Kidney (tissue), 14 donors: Measurements from ENCODE around the gene TSSK6. TPM values are rescaled to one million over a fixed set of nuclear protein-coding genes. Genes with fewer than 3 reads are reported as not detected.
A peak's percentile ranks its signal among the peaks of the same experiment; 100 is the strongest.

Experiments used
- DNase-seq, 5 donors: peaks; one replicate each; pipeline ENCODE4 v3.0.0-alpha.2; 2013 to 2020
- FAIRE-seq: peaks from 2 replicates; lab custom pipeline; 2012; peaks lifted over from hg19 to GRCh38; lab: Jason Lieb, UNC
- H3K27ac ChIP-seq, 2 donors: one replicate each; pipeline ENCODE4 v1.7.0; 2013; ENCODE audit warnings: low read depth in 2 of 2, low read length in 2 of 2, inconsistent platforms in 1 of 2
- H3K27me3 ChIP-seq: one replicate; pipeline ENCODE4 v1.7.1; 2013; ENCODE audit warnings: low read length, inconsistent platforms; ENCODE audit not compliant: control insufficient read depth, insufficient read depth
- H3K36me3 ChIP-seq, 3 donors: one replicate each; pipeline versions ENCODE4 v1.7.0 to v1.7.1; 2013; ENCODE audit warnings: low read length in 3 of 3, control low read depth in 1 of 3, inconsistent platforms in 1 of 3; ENCODE audit not compliant: insufficient read depth in 3 of 3, control insufficient read depth in 2 of 3
- H3K4me1 ChIP-seq, 3 donors: one replicate each; pipeline versions ENCODE4 v1.7.0 to v1.7.1; 2013; ENCODE audit warnings: low read length in 3 of 3, inconsistent platforms in 1 of 3, low read depth in 1 of 3; ENCODE audit not compliant: control insufficient read depth in 2 of 3, insufficient read depth in 2 of 3
- H3K4me3 ChIP-seq, 3 donors: one replicate each; pipeline versions ENCODE4 v1.7.0 to v1.8.1; 2013; ENCODE audit warnings: low read length in 3 of 3, control low read depth in 1 of 3, inconsistent platforms in 1 of 3
- H3K9ac ChIP-seq, 3 donors: one replicate each; pipeline versions ENCODE4 v1.7.0 to v1.7.1; 2013; ENCODE audit warnings: low read length in 3 of 3, control low read depth in 1 of 3, inconsistent platforms in 1 of 3
- H3K9me3 ChIP-seq, 3 donors: one replicate each; pipeline versions ENCODE4 v1.7.0 to v1.7.1; 2013; ENCODE audit warnings: low read length in 3 of 3, control low read depth in 1 of 3, inconsistent platforms in 1 of 3; ENCODE audit not compliant: control insufficient read depth in 2 of 3, insufficient read depth in 1 of 3
- CTCF ChIP-seq: IDR thresholded peaks from 3 replicates; pipeline ENCODE4 v1.5.1; 2012; ENCODE audit warnings: mild to moderate bottlenecking, moderate library complexity, borderline replicate concordance; ENCODE audit not compliant: insufficient read depth; ENCODE audit errors: extremely low read depth
- intact Hi-C: fragments of 100-400 bp; cut with DNase I; formaldehyde crosslinking; loops from one replicate; pipeline ENCODE4 v1.11.1; 2022
- polyA plus RNA-seq: library from polyadenylated mRNA; stranded (reverse); fragments of 350-450 nt; fragmentation: Illumina TruSeq; extraction: RNeasy Lipid Tissue Mini Kit (QIAGEN cat#74804); gene quantifications from one replicate; pipeline ENCODE4 v1.2.3, GENCODE V29; 2014; ENCODE audit warnings: low read depth, low replicate concordance; ENCODE audit not compliant: insufficient read depth
- total RNA-seq: library from RNA; stranded (reverse); fragmentation: NEBNext Ultra II Directional; extraction: Animal tissue kit (Norgen Biotek cat#: 25700); gene quantifications from one replicate; pipeline ENCODE4 v1.2.1, GENCODE V29; 2021
- donor health status: control.
- donor health status: control.
- donor health status: control.
- donor health status: control.
- donor health status: control.
- donor health status: DM: yes; HTN: yes; CAD: no.
- donor health status: Normal renal cell carcinoma (clear cell type).

The TSSK6 gene
- total and polyA plus RNA-seq, 2 donors from 2014 or later, result 1.4 to 3.7 TPM

DNA sequence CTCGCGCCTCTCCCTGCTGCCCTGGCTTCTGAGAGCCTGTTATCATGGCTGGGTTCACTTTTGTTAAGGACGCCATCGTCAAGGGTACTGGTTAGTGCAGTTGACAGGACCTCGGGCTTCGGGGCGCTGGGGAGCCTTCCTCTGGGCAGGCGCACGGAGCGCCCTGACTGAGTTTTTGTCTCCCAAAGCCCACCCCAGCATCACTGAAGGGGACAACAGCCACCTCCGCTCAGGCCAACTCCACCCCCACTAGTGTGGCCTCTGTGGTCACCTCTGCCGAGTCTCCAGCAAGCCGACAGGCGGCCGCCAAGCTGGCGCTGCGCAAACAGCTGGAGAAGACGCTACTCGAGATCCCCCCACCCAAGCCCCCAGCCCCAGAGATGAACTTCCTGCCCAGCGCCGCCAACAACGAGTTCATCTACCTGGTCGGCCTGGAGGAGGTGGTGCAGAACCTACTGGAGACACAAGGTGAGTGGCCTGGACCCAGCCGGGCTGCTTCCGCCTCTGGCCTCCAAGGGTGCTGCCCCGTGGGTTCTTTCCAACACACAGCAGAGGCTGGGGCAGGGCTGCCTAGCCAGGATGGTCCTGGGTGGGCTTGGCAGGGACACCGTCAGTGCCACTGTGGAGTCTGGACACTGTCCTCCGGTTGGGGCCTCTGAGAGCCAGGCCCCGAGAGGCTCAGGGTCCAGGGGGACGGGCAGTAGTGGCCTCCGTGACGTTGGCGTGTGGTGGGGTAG lies 16.9 kb downstream of the TSSK6 start:
- H3K27me3 ChIP-seq, result no peaks in the 10 kb centered on the region
- TF ChIP-seq CTCF, result no peak
- peaks cover 2 to 60% (median 57%) of the 10 kb centered on the region in 3 donors for H3K36me3 ChIP-seq
- FAIRE-seq (no peak), DNase-seq (no peak)
- intact Hi-C loops, result loop anchor here (10.0 kb wide), 1 partner anchor 134 kb away; no protein-coding TSS in a partner anchor
- H3K27ac ChIP-seq, result no peak overlapping the region
- H3K4me3 ChIP-seq, result no peak overlapping the region
- H3K4me1 ChIP-seq, result no peaks in the 10 kb centered on the region
- no peak overlapping the region for H3K9ac ChIP-seq
- no peaks in the 10 kb centered on the region for H3K9me3 ChIP-seq

- no peak overlapping the region for H3K27ac ChIP-seq
- DNase-seq (peak in 1 of 5 donors; percentile 64), FAIRE-seq (no peak)
- no peaks in the 10 kb centered on the region for H3K27me3 ChIP-seq
- no peak overlapping the region for H3K4me3 ChIP-seq
- H3K36me3 ChIP-seq, result peaks cover 2 to 51% (median 47%) of the 10 kb centered on the region in 3 donors
- H3K9me3 ChIP-seq, result no peaks in the 10 kb centered on the region
- peaks cover 0 to 2% (median 0%) of the 10 kb centered on the region in 3 donors for H3K4me1 ChIP-seq
- no peak for TF ChIP-seq CTCF
- intact Hi-C loops, result loop anchor here (10.0 kb wide), 1 partner anchor 131 kb away; no protein-coding TSS in a partner anchor
- H3K9ac ChIP-seq, result no peak overlapping the region
These were observed 19.4 kb downstream of the TSSK6 start for GRCh38 chr19:19495614-19496603.

DNA sequence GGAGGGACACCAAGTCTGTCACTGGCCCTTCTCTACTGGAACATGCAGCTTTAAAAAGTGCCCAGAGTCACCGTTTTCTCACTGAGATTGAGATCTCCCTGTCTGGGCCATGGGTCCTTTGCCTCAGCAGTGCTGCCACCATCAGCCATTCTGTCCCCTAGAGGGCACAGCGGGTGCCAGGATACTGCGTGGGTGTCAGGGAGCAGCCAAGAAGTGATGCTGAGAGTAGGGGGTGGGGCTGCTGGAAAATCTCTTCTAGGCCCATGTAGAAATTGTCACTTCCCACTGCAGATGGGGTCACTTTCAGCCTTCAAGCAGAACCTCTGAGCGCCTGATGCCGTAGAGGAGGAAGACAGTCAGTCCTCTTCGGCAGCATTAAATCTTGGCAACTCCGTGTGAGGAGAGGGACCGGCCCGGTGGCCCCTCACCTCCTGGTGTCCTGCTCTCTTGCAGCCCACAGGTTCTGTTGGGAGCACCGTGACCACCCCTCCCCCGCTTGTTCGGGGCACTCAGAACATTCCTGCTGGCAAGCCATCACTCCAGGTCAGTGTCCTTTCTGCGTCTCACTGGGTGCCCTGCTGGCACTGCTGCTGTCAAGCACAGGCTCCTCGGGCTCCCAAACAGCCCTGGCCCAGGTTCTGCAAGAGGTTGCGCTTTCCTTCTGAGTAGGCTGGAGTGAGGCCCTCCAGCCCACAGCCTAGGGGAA lies 21.4 kb downstream of the TSSK6 start:
- TF ChIP-seq CTCF, result no peak
- intact Hi-C loops, result loop anchor here (10.0 kb wide), 1 partner anchor 129 kb away; no protein-coding TSS in a partner anchor
- H3K4me3 ChIP-seq, result no peak overlapping the region
- peaks cover 2 to 37% (median 31%) of the 10 kb centered on the region in 3 donors for H3K36me3 ChIP-seq
- DNase-seq, result no peak
- H3K27ac ChIP-seq, result no peak overlapping the region
- FAIRE-seq, result no peak
- no peak overlapping the region for H3K9ac ChIP-seq
- H3K27me3 ChIP-seq, result no peaks in the 10 kb centered on the region
- H3K4me1 ChIP-seq, result peaks cover 6 to 15% (median 11%) of the 10 kb centered on the region in 3 donors
- no peaks in the 10 kb centered on the region for H3K9me3 ChIP-seq
